ENCODE data around the gene IMMP2L.

Gene IMMP2L

DNA sequence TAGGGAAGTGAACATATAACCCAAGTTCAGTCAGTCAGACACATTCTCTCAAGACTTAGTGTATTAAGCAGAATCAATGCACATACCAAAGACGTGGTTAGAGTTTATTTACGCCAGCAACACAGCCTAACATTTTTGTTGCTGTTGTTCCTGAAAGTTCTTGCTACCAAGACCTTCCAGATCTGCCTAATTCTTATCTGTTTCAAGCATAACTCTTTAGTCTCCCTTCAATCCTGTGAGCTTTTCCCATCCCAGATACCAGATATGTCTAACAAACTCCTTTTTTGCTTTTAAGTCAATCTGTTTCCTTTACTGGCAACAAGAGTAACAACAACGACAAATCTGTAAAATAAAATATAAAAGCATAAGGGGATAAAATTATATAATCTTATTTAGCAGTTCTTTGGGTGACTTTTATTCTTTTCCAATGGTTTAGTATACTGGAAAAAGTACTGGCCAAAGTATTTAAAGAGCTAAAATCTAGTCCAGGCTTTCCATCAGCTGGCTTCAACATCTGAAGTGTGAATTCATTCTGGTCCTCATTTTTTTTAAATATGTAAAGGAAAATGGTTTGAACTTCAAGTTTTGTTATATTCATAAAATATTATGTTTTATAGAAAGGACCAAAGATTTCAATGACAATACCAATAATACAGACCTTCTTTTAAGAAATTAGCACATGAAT, 193.8 kb downstream of the IMMP2L start:
- DNase-seq (ENCODE audit: low read depth), result no peak
- H3K4me3 ChIP-seq (replicated peaks; ENCODE audit: low read depth, low read length), result no peak overlapping the region
- TF ChIP-seq, protein P1, sequence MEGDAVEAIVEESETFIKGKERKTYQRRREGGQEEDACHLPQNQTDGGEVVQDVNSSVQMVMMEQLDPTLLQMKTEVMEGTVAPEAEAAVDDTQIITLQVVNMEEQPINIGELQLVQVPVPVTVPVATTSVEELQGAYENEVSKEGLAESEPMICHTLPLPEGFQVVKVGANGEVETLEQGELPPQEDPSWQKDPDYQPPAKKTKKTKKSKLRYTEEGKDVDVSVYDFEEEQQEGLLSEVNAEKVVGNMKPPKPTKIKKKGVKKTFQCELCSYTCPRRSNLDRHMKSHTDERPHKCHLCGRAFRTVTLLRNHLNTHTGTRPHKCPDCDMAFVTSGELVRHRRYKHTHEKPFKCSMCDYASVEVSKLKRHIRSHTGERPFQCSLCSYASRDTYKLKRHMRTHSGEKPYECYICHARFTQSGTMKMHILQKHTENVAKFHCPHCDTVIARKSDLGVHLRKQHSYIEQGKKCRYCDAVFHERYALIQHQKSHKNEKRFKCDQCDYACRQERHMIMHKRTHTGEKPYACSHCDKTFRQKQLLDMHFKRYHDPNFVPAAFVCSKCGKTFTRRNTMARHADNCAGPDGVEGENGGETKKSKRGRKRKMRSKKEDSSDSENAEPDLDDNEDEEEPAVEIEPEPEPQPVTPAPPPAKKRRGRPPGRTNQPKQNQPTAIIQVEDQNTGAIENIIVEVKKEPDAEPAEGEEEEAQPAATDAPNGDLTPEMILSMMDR (IDR thresholded peaks at IDR 0.05; ENCODE audit: low read length, missing control alignments), result no peak

DNA sequence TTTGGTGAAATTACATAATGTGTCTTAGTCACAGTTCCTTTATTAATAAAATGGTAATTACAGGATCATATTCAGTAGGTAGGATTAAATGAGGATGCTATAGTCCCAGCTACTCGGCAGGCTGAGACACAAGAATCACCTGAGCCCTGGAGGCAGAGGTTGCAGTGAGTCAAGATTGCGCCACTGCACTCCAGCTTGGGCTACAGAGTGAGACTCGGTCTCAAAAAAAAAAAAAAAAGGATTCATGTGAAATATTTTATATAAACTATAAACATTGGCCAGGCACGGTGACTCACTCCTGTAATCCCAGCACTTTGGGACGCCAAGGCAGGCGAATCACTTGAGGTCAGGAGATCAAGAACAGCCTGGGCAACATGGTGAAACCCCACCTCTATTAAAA, 197.9 kb downstream of the IMMP2L start:
- peak; percentile 17 for DNase-seq (ENCODE audit: low read depth)
- TF ChIP-seq, protein P1 (IDR thresholded peaks at IDR 0.05; ENCODE audit: low read length, missing control alignments), result no peak
- H3K4me3 ChIP-seq (replicated peaks; ENCODE audit: low read depth, low read length), result no peak overlapping the region

DNA sequence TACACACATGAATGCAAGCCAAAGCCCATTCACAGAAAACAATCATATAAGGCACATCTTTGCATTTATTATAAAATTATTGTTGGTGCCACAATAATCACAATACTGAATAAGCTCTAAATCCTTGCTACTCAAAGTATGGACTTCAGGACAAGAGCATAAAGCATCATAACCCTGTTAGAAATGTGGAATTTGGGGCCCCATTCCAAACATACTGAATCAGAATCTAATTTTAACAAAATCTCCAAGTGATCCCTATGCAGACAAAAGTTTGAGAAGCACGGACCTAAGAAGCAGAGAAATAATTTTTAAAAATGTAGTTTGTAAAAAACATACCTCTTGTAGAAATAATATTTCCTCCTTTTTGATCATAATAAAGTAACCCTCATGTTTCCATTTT, 199.2 kb downstream of the IMMP2L start:
- TF ChIP-seq, protein P1 (IDR thresholded peaks at IDR 0.05; ENCODE audit: low read length, missing control alignments), result no peak
- H3K4me3 ChIP-seq (replicated peaks; ENCODE audit: low read depth, low read length), result no peak overlapping the region

DNA sequence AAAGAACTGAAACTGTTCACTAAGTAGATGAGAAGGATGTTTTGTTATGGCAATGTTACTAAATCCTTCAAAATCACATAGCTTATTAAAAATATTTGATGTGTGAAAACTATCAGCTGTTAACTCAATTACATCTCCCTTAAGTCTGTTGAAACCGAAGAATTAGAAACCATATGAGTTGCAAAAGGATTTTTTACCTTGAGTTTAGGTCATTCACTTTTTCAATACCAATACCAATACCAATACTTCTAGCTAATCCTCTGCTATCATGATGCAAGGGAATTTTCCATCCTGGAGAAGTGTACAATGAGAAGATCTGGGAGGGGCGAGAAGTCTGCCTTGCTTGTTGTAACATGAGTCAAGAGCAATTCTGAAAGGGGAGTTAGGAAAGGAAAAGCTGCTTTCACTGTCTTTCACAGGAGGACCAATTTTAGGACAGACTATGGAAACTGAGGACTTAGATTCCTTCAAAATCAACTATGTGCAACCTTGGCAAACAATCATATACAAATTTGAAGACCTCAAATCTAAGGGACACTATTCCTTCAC, 199.7 kb downstream of the IMMP2L start:
- TF ChIP-seq, protein P1 (IDR thresholded peaks at IDR 0.05; ENCODE audit: low read length, missing control alignments), result no peak
- peak; percentile 37 for DNase-seq (ENCODE audit: low read depth)
- no peak overlapping the region for H3K4me3 ChIP-seq (replicated peaks; ENCODE audit: low read depth, low read length)

More for the DNA sequence above, 199.2 kb downstream of the IMMP2L start:
- peak; percentile 37 for DNase-seq (ENCODE audit: low read depth)

DNA sequence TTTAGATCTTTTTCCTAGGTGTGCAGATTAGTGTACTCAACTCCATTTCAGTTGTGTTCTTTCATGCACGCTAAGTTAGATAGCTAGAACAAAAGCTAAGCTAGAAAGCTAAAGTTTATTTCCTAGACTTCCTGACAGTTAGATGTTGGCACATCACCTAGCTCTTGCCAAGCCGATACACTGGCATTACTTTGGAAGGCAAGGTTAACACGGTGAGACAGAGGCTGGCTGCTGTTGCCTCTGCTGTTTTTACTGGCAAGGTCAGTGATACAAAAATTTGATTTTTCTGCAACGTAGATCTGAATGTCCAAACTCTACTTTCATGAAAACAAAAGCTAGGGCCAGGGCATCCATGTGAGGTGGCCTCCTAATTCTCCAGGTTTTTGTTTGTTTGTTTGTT, 203.4 kb downstream of the IMMP2L start:
- DNase-seq (ENCODE audit: low read depth), result no peak
- TF ChIP-seq, protein P1 (IDR thresholded peaks at IDR 0.05; ENCODE audit: low read length, missing control alignments), result no peak
- H3K4me3 ChIP-seq (replicated peaks; ENCODE audit: low read depth, low read length), result no peak overlapping the region

DNA sequence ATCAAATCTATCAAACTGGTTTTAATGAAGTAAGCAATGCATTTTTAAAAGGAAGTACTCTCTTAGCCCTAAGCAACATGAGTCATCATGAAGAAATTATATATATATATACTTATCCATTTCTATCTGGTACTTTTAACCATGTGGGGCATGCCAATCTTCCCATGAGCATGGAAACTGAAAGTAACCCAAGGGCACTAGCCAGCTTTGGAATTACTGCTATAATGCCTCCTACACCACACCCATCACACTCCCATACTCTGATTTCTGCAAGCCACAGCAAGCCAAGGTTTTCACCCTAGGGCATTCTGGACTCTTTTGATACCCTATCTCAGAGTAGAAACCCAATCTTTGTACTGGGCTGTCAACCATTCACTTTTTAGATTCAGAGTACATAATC, 204.6 kb downstream of the IMMP2L start:
- TF ChIP-seq, protein P1 (IDR thresholded peaks at IDR 0.05; ENCODE audit: low read length, missing control alignments), result no peak
- peak; percentile 26 for DNase-seq (ENCODE audit: low read depth)
- no peak overlapping the region for H3K4me3 ChIP-seq (replicated peaks; ENCODE audit: low read depth, low read length)

DNA sequence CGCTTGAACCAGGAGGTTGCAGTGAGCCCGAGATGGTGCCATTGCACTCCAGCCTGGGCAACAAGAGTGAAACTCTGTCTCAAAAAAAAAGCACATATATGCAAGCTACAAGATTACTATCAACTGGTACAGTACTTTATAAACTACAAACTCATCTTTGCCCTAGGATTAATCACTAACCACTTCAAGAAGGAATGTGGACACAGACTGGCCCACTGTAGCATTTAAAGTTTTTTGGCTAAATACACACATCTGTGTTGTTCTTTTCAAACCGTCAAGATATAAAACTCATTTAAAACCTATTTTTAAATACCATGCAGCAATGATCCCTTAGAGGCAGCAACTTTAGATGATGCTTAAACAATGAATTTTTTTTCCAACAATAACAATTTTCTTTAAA, 205.4 kb downstream of the IMMP2L start:
- no peak overlapping the region for H3K4me3 ChIP-seq (replicated peaks; ENCODE audit: low read depth, low read length)
- TF ChIP-seq, protein P1 (IDR thresholded peaks at IDR 0.05; ENCODE audit: low read length, missing control alignments), result no peak
- no peak for DNase-seq (ENCODE audit: low read depth)

Data from fibroblast of pulmonary artery (primary cell).